Measurements from ENCODE around the gene ARMCX4. TPM values are rescaled to one million over a fixed set of nuclear protein-coding genes. Genes with fewer than 3 reads are reported as not detected.

Gene ARMCX4
- total RNA-seq, 1 experiment from 2014 or later, result 0.15 TPM

- intact Hi-C loops (cut with micrococcal nuclease), result no loop called here
- no peaks in the 10 kb centered on the region for H4K20me1 ChIP-seq (ENCODE audit: insufficient read depth)
- POLR2A ChIA-PET, result no interaction called here
- no peak overlapping the region for H3K4me2 ChIP-seq (ENCODE audit: low read length)
- H3K79me2 ChIP-seq (ENCODE audit: insufficient read depth, low read length), result no peaks in the 10 kb centered on the region
- BruUV-seq (replicated peaks), result no TSS peak
- ATAC-seq, result no peak
- CTCF ChIA-PET, result no interaction called here
- H3K36me3 ChIP-seq (ENCODE audit: control insufficient read depth in 1 of 2, insufficient read depth in 2 of 2, low read length in 2 of 2), result no peaks in the 10 kb centered on the region
- H2AFZ ChIP-seq (ENCODE audit: low read depth, low read length, poor library complexity, severe bottlenecking), result no peak overlapping the region
- RAD21 ChIA-PET (ENCODE audit: low non-redundant PET in 1 of 2, low total read pairs in 2 of 2, uncharacterized antibody in 2 of 2, unreplicated experiment in 2 of 2), result no interaction called here
- H3K4me1 ChIP-seq (ENCODE audit: control insufficient read depth in 1 of 2, insufficient read depth in 2 of 2, low read length in 2 of 2), result no peaks in the 10 kb centered on the region
- TF ChIP-seq MAX (IDR thresholded peaks at IDR 0.05) (no peak), POLR2AphosphoS5 (IDR thresholded peaks at IDR 0.05; ENCODE audit: low read depth, low read length) (no peak), POLR2A (IDR thresholded peaks at IDR 0.05; ENCODE audit: borderline replicate concordance, extremely low read depth, insufficient read depth, insufficient read length) (no peak), JUND (IDR thresholded peaks at IDR 0.05) (no peak), ELF1 (IDR thresholded peaks at IDR 0.05; ENCODE audit: borderline replicate concordance, low read depth) (no peak), CEBPB (IDR thresholded peaks at IDR 0.05; ENCODE audit: low read depth) (no peak), ZFX (IDR thresholded peaks at IDR 0.05) (no peak), ATF3 (IDR thresholded peaks at IDR 0.05) (no peak), EZH2phosphoT487 (IDR thresholded peaks at IDR 0.05; ENCODE audit: borderline replicate concordance) (no peak), REST (IDR thresholded peaks at IDR 0.05; ENCODE audit: low read depth) (no peak), ZNF274 (IDR thresholded peaks at IDR 0.05; ENCODE audit: low read depth, low read length) (no peak), TCF7L2 (IDR thresholded peaks at IDR 0.05; ENCODE audit: borderline replicate concordance, extremely low read depth, insufficient read depth, insufficient read length) (no peak), SIN3A (IDR thresholded peaks at IDR 0.05; ENCODE audit: low read depth) (no peak), CBX3 (IDR thresholded peaks at IDR 0.05; ENCODE audit: low read depth) (no peak), SP1 (IDR thresholded peaks at IDR 0.05; ENCODE audit: low read depth) (no peak)
- H3K9me2 ChIP-seq (ENCODE audit: insufficient read depth), result no peaks in the 10 kb centered on the region
- H3K27ac ChIP-seq (ENCODE audit: low read depth, low read length), result no peak overlapping the region
- H3K4me3 ChIP-seq (replicated peaks in 1 of 2; ENCODE audit: low read depth in 1 of 2, low read length in 2 of 2), result no peak overlapping the region
- H3K27me3 ChIP-seq (ENCODE audit: insufficient read depth, low read length), result no peaks in the 10 kb centered on the region
- no peak for DNase-seq (ENCODE audit: low read depth, low spot score)
- H3K9ac ChIP-seq (ENCODE audit: low read length), result no peak overlapping the region
- H3K9me3 ChIP-seq (ENCODE audit: control insufficient read depth in 1 of 2, insufficient read depth in 1 of 2, low read depth in 1 of 2, low read length in 2 of 2), result no peaks in the 10 kb centered on the region
These were observed 3.5 kb downstream of the ARMCX4 start for GRCh38 chrX:101488796-101489195.

All from HCT116 (cell line).